H9 (cell line): ENCODE data around the gene CHCHD10. TPM values are rescaled to one million over a fixed set of nuclear protein-coding genes. Genes with fewer than 3 reads are reported as not detected.

Experiments
- DNase-seq: peaks from one replicate; pipeline ENCODE4 v3.0.0-alpha.2; 2017
- H2AFZ ChIP-seq: one replicate; pipeline ENCODE4 v1.6.1; 2013; ENCODE audit warnings: mild to moderate bottlenecking, low read length, control low read depth, moderate library complexity
- H2AK5ac ChIP-seq: 2 replicates; pipeline ENCODE4 v1.6.1; 2013; ENCODE audit warnings: low read length, control low read depth, mixed read lengths; ENCODE audit not compliant: insufficient read length
- H2BK120ac ChIP-seq: one replicate; pipeline ENCODE4 v1.6.1; 2013; ENCODE audit warnings: low read depth, mild to moderate bottlenecking, low read length, control low read depth, inconsistent platforms; ENCODE audit not compliant: poor library complexity, severe bottlenecking
- H2BK12ac ChIP-seq: 2 replicates; pipeline ENCODE4 v1.6.1; 2013; ENCODE audit warnings: low read length, control low read depth, mixed read lengths, low read depth; ENCODE audit not compliant: insufficient read length
- H2BK15ac ChIP-seq: 2 replicates; pipeline ENCODE4 v1.6.1; 2013; ENCODE audit warnings: low read depth, low read length, control low read depth
- H2BK20ac ChIP-seq: one replicate; pipeline ENCODE4 v1.6.1; 2013; ENCODE audit warnings: low read depth, mild to moderate bottlenecking, low read length, control low read depth, inconsistent platforms; ENCODE audit not compliant: poor library complexity, severe bottlenecking
- H2BK5ac ChIP-seq: 2 replicates; pipeline ENCODE4 v1.6.1; 2013; ENCODE audit warnings: low read length, control low read depth, mixed read lengths; ENCODE audit not compliant: insufficient read length
- H3K14ac ChIP-seq: 2 replicates; pipeline ENCODE4 v1.6.1; 2013; ENCODE audit warnings: low read length, control low read depth; ENCODE audit not compliant: insufficient read depth
- H3K18ac ChIP-seq: 2 replicates; pipeline ENCODE4 v1.6.1; 2013; ENCODE audit warnings: low read depth, mild to moderate bottlenecking, mixed read lengths, low read length, control low read depth; ENCODE audit not compliant: insufficient read length
- H3K23ac ChIP-seq: 2 replicates; pipeline ENCODE4 v1.6.1; 2013; ENCODE audit warnings: low read length, control low read depth, mixed read lengths, low read depth; ENCODE audit not compliant: insufficient read length
- H3K23me2 ChIP-seq: 2 replicates; pipeline ENCODE4 v1.6.1; 2013; ENCODE audit warnings: low read depth, mild to moderate bottlenecking, mixed read lengths, low read length, control low read depth; ENCODE audit not compliant: insufficient read length, poor library complexity, severe bottlenecking
- H3K27ac ChIP-seq: 2 replicates; pipeline ENCODE4 v1.5.1; 2013; ENCODE audit warnings: low read length, control low read depth, mixed read lengths, low read depth; ENCODE audit not compliant: insufficient read length
- H3K27me3 ChIP-seq: 2 replicates; pipeline ENCODE4 v1.6.1; 2013; ENCODE audit warnings: low read length, control low read depth, inconsistent platforms; ENCODE audit not compliant: insufficient read depth
- H3K4ac ChIP-seq: 2 replicates; pipeline ENCODE4 v1.6.1; 2013; ENCODE audit warnings: low read depth, mild to moderate bottlenecking, control low read depth, inconsistent platforms, low read length, moderate library complexity
- H3K4me1 ChIP-seq: 2 replicates; pipeline ENCODE4 v1.6.1; 2013; ENCODE audit warnings: low read length, control low read depth, inconsistent platforms; ENCODE audit not compliant: insufficient read depth
- H3K4me2 ChIP-seq: 2 replicates; pipeline ENCODE4 v1.6.1; 2013; ENCODE audit warnings: low read length, control low read depth, mixed read lengths; ENCODE audit not compliant: insufficient read length, insufficient read depth
- H3K56ac ChIP-seq: 2 replicates; pipeline ENCODE4 v1.6.1; 2013; ENCODE audit warnings: low read depth, mild to moderate bottlenecking, mixed read lengths, low read length, control low read depth; ENCODE audit not compliant: insufficient read length
- H3K79me1 ChIP-seq: 2 replicates; pipeline ENCODE4 v1.6.1; 2013; ENCODE audit warnings: low read depth, mild to moderate bottlenecking, moderate library complexity, low read length, control low read depth, inconsistent platforms; ENCODE audit not compliant: insufficient read depth, poor library complexity, severe bottlenecking
- H3K79me2 ChIP-seq: 2 replicates; pipeline ENCODE4 v1.6.1; 2013; ENCODE audit warnings: low read length, control low read depth, inconsistent platforms; ENCODE audit not compliant: insufficient read depth
- H3K9ac ChIP-seq: 2 replicates; pipeline ENCODE4 v1.6.1; 2013; ENCODE audit warnings: low read length, control low read depth, mixed read lengths; ENCODE audit not compliant: insufficient read length; ENCODE audit errors: extremely low read depth
- H3K9me3 ChIP-seq: one replicate; pipeline ENCODE4 v1.6.1; 2013; ENCODE audit warnings: low read depth, low read length, inconsistent platforms; ENCODE audit not compliant: control insufficient read depth
- H3T11ph ChIP-seq: one replicate; pipeline ENCODE4 v1.6.1; 2013; ENCODE audit warnings: mild to moderate bottlenecking, low read length, control low read depth, inconsistent platforms
- H4K20me1 ChIP-seq: one replicate; pipeline ENCODE4 v1.6.1; 2013; ENCODE audit not compliant: control insufficient read depth, insufficient read length, insufficient read depth
- H4K5ac ChIP-seq: 2 replicates; pipeline ENCODE4 v1.6.1; 2013; ENCODE audit warnings: low read depth, mild to moderate bottlenecking, mixed read lengths, low read length, control low read depth; ENCODE audit not compliant: insufficient read length
- H4K8ac ChIP-seq: replicated peaks from 2 replicates; pipeline ENCODE4 v1.6.1; 2013; ENCODE audit warnings: low read length, control low read depth, mixed read lengths, low read depth; ENCODE audit not compliant: insufficient read length
- H4K91ac ChIP-seq: 2 replicates; pipeline ENCODE4 v1.6.1; 2013; ENCODE audit warnings: low read depth, mild to moderate bottlenecking, moderate library complexity, mixed read lengths, low read length, control low read depth; ENCODE audit not compliant: insufficient read length
- H3K27ac Mint-ChIP-seq, 3 experiments: 2 replicates in 2 of 3; 3 replicates in 1 of 3; pipeline ENCODE4 v1.8.0; 2020 to 2021; ENCODE audit warnings: mixed read lengths in 3 of 3, mild to moderate bottlenecking in 1 of 3, moderate library complexity in 1 of 3
- H3K27me3 Mint-ChIP-seq: 2 replicates; pipeline ENCODE4 v1.8.0; 2021; ENCODE audit warnings: low read depth, mild to moderate bottlenecking, moderate library complexity, mixed read lengths
- H3K36me3 Mint-ChIP-seq, 3 experiments: 2 replicates in 2 of 3; 3 replicates in 1 of 3; pipeline ENCODE4 v1.8.0; 2020 to 2021; ENCODE audit warnings: low read depth in 3 of 3, mixed read lengths in 3 of 3; ENCODE audit not compliant: insufficient read depth in 1 of 3
- H3K4me1 Mint-ChIP-seq, 2 experiments: 2 replicates each; pipeline ENCODE4 v1.8.0; 2020; ENCODE audit warnings: mixed read lengths in 2 of 2
- H3K4me3 Mint-ChIP-seq, 2 experiments: 2 replicates in 1 of 2; 3 replicates in 1 of 2; pipeline ENCODE4 v1.8.0; 2020 to 2021; ENCODE audit warnings: mild to moderate bottlenecking in 2 of 2, mixed read lengths in 2 of 2, moderate library complexity in 1 of 2
- H3K9me3 Mint-ChIP-seq, 2 experiments: 2 replicates in 1 of 2; 3 replicates in 1 of 2; pipeline ENCODE4 v1.8.0; 2020; ENCODE audit warnings: mild to moderate bottlenecking in 2 of 2, mixed read lengths in 2 of 2, moderate library complexity in 1 of 2
- CTCF ChIP-seq: fragments of 200-600 bp; sonication (generic); conservative IDR thresholded peaks from 3 replicates; pipeline ENCODE4 v1.8.0; 2021; ENCODE audit warnings: antibody characterized with exemption, mild to moderate bottlenecking
- WGBS: extraction: QIAGEN DNeasy Blood & Tissue Kit; methylation state at CpG from one replicate; pipeline ENCODE4 v1.1.7; 2013; ENCODE audit warnings: missing lambda C conversion rate, low lambda C conversion rate, mixed read lengths; ENCODE audit not compliant: insufficient read length; ENCODE audit errors: extremely low coverage; 5-methylcytosine and 5-hydroxymethylcytosine counted together
- total RNA-seq: library from RNA; stranded (reverse); gene quantifications from 2 replicates; pipeline ENCODE4 v1.2.1, GENCODE V29; 2021

CHCHD10 gene
- total RNA-seq, 1 experiment from 2014 or later: 53.7 TPM

DNA sequence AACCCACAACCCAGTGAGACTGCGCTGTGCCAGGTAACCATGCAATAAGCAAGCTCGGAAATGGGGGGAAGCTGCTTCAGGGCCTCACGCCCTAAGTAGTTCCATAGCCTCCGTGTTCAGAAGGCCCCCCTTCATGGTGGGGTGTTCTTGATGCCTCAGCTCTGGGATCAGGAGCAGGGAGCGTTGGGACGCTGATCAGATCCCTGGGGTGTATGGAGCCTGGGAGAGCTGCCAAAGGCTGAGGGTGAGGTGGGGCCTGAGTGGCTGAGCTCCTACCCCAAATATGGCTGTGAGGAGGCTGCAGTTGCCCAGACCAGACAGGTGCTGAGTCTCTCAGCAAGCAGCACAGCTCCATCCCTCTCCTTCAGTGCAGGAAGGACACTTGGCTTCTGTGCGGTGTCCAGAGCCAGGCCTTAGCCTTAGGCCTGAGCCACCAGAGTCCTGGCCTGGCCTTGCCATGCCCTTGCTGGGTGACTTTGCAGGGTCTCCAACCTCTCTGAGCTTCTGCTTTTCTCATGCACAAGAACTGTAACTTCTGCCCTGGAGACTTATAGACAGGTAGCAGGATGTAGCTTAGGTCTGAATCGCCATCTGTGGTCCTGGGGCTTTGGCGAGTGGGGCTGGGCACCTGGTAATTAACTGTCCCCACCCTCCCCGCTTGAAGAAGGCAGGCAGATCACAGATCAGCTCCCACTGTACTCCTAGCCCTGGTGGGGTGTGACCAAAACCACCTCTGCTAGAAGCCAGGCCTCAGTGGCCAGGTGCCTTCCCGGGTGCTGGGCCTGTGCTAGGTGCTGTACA lies 10.2 kb upstream of the CHCHD10 start:
- Histone ChIP-seq H3K79me1 (no peaks in the 10 kb centered on the region), H3K56ac (no peak overlapping the region), H2BK12ac (no peak overlapping the region), H2BK5ac (no peak overlapping the region), H4K91ac (no peak overlapping the region), H4K8ac (no peak overlapping the region), H3K4me1 (no peaks in the 10 kb centered on the region; the same call in 1 of the 2 replicates), H3T11ph (no peak overlapping the region), H2BK20ac (no peak overlapping the region), H2BK15ac (no peak overlapping the region), H3K23ac (no peak overlapping the region), H3K4me2 (no peak overlapping the region), H4K20me1 (no peaks in the 10 kb centered on the region), H3K14ac (no peak overlapping the region; the same call in 1 of the 2 replicates), H2BK120ac (no peak overlapping the region), H4K5ac (no peak overlapping the region), H3K79me2 (no peaks in the 10 kb centered on the region), H3K4ac (no peak overlapping the region), H3K9me3 (no peaks in the 10 kb centered on the region), H3K9ac (no peak overlapping the region), H3K27ac (no peak overlapping the region), H3K27me3 (peaks cover 9% of the 10 kb centered on the region; the same call in 1 of the 2 replicates), H3K23me2 (peaks cover 5% of the 10 kb centered on the region), H2AFZ (no peak overlapping the region), H2AK5ac (no peak overlapping the region), H3K18ac (no peak overlapping the region)
- Mint-ChIP-seq H3K4me1 (peaks cover 12 to 24% of the 10 kb centered on the region in 2 experiments), H3K27ac (no peak overlapping the region), H3K27me3 (peaks cover 36% of the 10 kb centered on the region), H3K4me3 (no peak overlapping the region), H3K36me3 (no peaks in the 10 kb centered on the region), H3K9me3 (no peaks in the 10 kb centered on the region)
- TF ChIP-seq CTCF: no peak
- no CpG with 5 or more reads among the region's 11 CpGs for WGBS
- no peak for DNase-seq
